A673 (cell line): Measurements from ENCODE around the gene DNAJB4. TPM values are rescaled to one million over a fixed set of nuclear protein-coding genes. Genes with fewer than 3 reads are reported as not detected.

Experiments used
- BruUV-seq: library from RNA; stranded (reverse); fragments of 400-500 nt; replicated peaks from 2 replicates; lab custom pipeline; 2021; lab: Mats Ljungman, UMichigan
- CTCF ChIA-PET: fragments of 300-600 bp; sonication (Branson Sonifier 250); formaldehyde crosslinking; loops from one replicate; lab custom pipeline; 2022; ENCODE audit warnings: antibody characterized with exemption; lab: Charles Lee
- POLR2A ChIA-PET: fragments of 300-600 bp; sonication (Branson Sonifier 250); formaldehyde crosslinking; loops from one replicate; lab custom pipeline; 2022; ENCODE audit warnings: antibody characterized with exemption; ENCODE audit not compliant: low non-redundant PET; lab: Charles Lee
- DNase-seq: peaks from one replicate; pipeline ENCODE4 v3.0.0-alpha.2; 2015; ENCODE audit warnings: low spot score
- H3K27ac ChIP-seq: fragments of 200-600 bp; sonication (generic); 2 replicates; pipeline ENCODE4 v1.5.1; 2016; ENCODE audit warnings: mixed run types, low read depth, mild to moderate bottlenecking, mixed read lengths, antibody characterized with exemption, low read length; ENCODE audit not compliant: poor library complexity, severe bottlenecking
- H3K27me3 ChIP-seq: fragments of 200-600 bp; sonication (generic); replicated peaks from 2 replicates; pipeline ENCODE4 v1.6.1; 2017; ENCODE audit warnings: mixed run types, low read depth, mild to moderate bottlenecking, mixed read lengths, antibody characterized with exemption, low read length; ENCODE audit not compliant: insufficient read depth, poor library complexity
- H3K36me3 ChIP-seq: fragments of 200-600 bp; sonication (generic); 2 replicates; pipeline ENCODE4 v1.6.1; 2016; ENCODE audit warnings: mixed run types, mild to moderate bottlenecking, mixed read lengths, antibody characterized with exemption, low read length; ENCODE audit not compliant: insufficient read depth, poor library complexity, severe bottlenecking
- H3K4me1 ChIP-seq: fragments of 200-600 bp; sonication (generic); 2 replicates; pipeline ENCODE4 v1.6.1; 2017; ENCODE audit warnings: mixed run types, mild to moderate bottlenecking, mixed read lengths, antibody characterized with exemption, low read length; ENCODE audit not compliant: insufficient read depth, poor library complexity, severe bottlenecking
- H3K4me3 ChIP-seq: fragments of 200-600 bp; sonication (generic); 2 replicates; pipeline ENCODE4 v1.5.1; 2016; ENCODE audit warnings: low read depth, mixed run types, mild to moderate bottlenecking, mixed read lengths, low read length; ENCODE audit not compliant: poor library complexity, severe bottlenecking
- H3K9me3 ChIP-seq: fragments of 200-600 bp; sonication (generic); 2 replicates; pipeline ENCODE4 v1.6.1; 2016; ENCODE audit warnings: mixed run types, low read depth, mild to moderate bottlenecking, mixed read lengths, antibody characterized with exemption, low read length; ENCODE audit not compliant: poor library complexity, severe bottlenecking
- CTCF ChIP-seq: fragments of 300-800, 200-600 bp; sonication (generic); conservative IDR thresholded peaks from 2 replicates; pipeline ENCODE4 v1.5.1; 2017; ENCODE audit warnings: low read depth, mild to moderate bottlenecking, antibody characterized with exemption, low read length, moderate library complexity, mixed read lengths
- EZH2 ChIP-seq: fragments of 200-600 bp; sonication (generic); IDR thresholded peaks from 2 replicates; pipeline ENCODE4 v1.6.1; 2017; ENCODE audit warnings: borderline replicate concordance, low read depth, mild to moderate bottlenecking, mixed read lengths, antibody characterized with exemption, low read length; ENCODE audit not compliant: poor library complexity, severe bottlenecking
- intact Hi-C: fragments of 100-400 bp; cut with micrococcal nuclease; formaldehyde crosslinking; loops from one replicate; pipeline ENCODE4 v1.10.0; 2022; ENCODE audit not compliant: unreplicated experiment
- total RNA-seq: library from RNA; stranded (reverse); gene quantifications from 2 replicates; pipeline ENCODE4 v1.2.3, GENCODE V29; 2021

DNAJB4 gene
- total RNA-seq, 1 experiment from 2014 or later, result 34.5 TPM

DNA sequence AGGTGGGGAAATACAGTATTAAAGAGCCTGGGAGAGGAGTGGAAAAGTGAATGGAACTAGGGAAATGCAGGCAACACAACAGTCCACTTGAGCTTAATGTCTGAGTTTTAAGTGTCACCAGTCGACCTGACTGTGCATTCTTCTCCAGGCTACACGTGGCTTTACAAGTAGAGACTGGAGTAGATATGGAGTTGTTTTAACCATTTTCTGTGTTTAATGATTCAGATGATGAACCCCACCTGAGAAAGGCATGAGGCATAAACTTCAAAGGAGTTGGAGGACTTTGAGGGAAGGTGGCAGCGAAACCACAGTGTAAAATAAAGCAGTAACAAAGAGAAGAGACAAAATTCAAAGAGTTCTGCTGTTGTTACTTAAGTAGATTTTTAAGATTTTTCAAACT, 38.4 kb upstream of the DNAJB4 start:
- CTCF ChIA-PET, result no interaction called here
- H3K27ac ChIP-seq, result no peak overlapping the region
- no peak overlapping the region for H3K4me3 ChIP-seq
- no peaks in the 10 kb centered on the region for H3K9me3 ChIP-seq
- intact Hi-C loops, result no loop called here
- no peak for DNase-seq
- H3K36me3 ChIP-seq, result peaks cover 100% of the 10 kb centered on the region
- H3K27me3 ChIP-seq, result no peaks in the 10 kb centered on the region
- no peaks in the 10 kb centered on the region for H3K4me1 ChIP-seq
- no TSS peak for BruUV-seq
- TF ChIP-seq EZH2, result no peak
- no peak for TF ChIP-seq CTCF
- POLR2A ChIA-PET, result no interaction called here

DNA sequence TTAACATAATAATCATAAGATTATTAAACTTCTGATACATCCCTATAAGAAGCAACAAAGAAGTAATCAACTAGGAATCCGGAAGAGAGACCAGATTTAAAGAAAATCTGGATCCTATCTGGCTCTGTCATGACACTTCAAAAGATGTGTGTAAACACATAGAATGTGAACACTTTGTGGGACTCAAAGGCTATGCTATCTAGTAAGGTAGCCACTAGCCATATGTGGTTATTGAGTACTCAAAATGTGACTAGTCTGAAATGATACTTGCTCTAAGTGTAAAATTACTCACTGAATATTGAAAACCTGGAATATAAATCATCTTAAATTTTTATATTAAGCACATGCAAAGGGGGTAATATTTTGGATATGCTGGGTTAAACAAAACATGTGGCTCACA, 34.5 kb upstream of the DNAJB4 start:
- no peak for TF ChIP-seq EZH2
- TF ChIP-seq CTCF, result no peak
- BruUV-seq, result no TSS peak
- Histone ChIP-seq H3K4me1 (peaks cover 7% of the 10 kb centered on the region), H3K27me3 (no peaks in the 10 kb centered on the region), H3K27ac (no peak overlapping the region), H3K9me3 (no peaks in the 10 kb centered on the region), H3K4me3 (no peak overlapping the region), H3K36me3 (peaks cover 77% of the 10 kb centered on the region)
- DNase-seq, result no peak
- CTCF ChIA-PET, result no interaction called here
- POLR2A ChIA-PET, result no interaction called here
- intact Hi-C loops, result no loop called here

DNA sequence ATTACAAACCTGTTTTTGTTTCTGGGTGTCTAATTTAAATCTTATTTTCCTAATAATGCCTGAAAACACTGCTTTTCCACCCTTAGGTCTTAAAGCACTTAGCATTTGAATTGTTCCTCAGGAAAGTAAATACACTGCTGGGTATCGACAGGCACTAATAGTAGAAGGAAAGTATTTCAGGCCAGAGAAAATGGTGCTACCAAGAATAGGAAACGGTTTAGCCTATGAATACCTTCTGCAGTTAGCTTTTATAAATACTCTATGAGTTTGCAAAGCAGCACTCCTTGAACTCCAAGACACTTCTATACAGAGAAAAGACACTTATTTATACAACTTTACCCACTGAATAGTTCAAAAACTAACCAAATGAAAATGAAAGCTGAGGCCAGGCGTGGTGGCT, 32.7 kb upstream of the DNAJB4 start:
- H3K36me3 ChIP-seq, result peaks cover 72% of the 10 kb centered on the region
- ChIA-PET CTCF (no interaction called here), POLR2A (no interaction called here)
- H3K27me3 ChIP-seq, result no peaks in the 10 kb centered on the region
- DNase-seq, result no peak
- intact Hi-C loops, result no loop called here
- H3K9me3 ChIP-seq, result no peaks in the 10 kb centered on the region
- no peak overlapping the region for H3K4me3 ChIP-seq
- BruUV-seq, result no TSS peak
- no peak for TF ChIP-seq CTCF
- no peak for TF ChIP-seq EZH2
- peaks cover 21% of the 10 kb centered on the region for H3K4me1 ChIP-seq
- H3K27ac ChIP-seq, result no peak overlapping the region
